Left kidney (tissue), 2 donors: ENCODE measurements around the gene FAM171A1. TPM values are rescaled to one million over a fixed set of nuclear protein-coding genes. Genes with fewer than 3 reads are reported as not detected.

Source experiments
- DNase-seq: peaks from one replicate; pipeline ENCODE4 v3.0.0-alpha.2; 2013
- polyA plus RNA-seq: library from polyadenylated mRNA; unstranded; fragments of 120-200 nt; gene quantifications from one replicate; pipeline ENCODE4 v1.2.1, GENCODE V29; 2013; ENCODE audit not compliant: insufficient read length

Gene FAM171A1
- polyA plus RNA-seq, 1 donor = 93.2 TPM

GRCh38 chr10:15378569-15378968 is 7.5 kb upstream of the FAM171A1 start:
- DNase-seq = no peak

DNA sequence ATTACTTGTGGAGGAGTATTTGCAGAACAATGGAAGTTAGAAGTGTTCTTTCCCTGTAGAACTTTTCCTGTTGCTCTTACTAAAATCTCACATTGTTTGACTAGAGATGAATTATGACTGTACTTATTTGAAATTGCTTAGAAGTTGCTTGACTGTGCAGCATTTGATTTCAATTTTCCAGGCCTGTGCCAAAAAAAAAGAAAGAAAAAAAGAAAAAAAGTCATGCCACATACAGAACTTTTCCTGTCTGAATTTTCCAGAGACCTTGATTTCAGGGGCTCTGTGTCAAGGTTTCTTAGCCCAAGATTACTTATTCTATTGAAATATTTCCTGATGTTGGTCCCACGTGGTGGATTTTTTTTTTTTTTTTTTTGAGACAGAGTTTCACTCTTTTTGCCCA is 3.5 kb upstream of the FAM171A1 start:
- no peak for DNase-seq

DNA sequence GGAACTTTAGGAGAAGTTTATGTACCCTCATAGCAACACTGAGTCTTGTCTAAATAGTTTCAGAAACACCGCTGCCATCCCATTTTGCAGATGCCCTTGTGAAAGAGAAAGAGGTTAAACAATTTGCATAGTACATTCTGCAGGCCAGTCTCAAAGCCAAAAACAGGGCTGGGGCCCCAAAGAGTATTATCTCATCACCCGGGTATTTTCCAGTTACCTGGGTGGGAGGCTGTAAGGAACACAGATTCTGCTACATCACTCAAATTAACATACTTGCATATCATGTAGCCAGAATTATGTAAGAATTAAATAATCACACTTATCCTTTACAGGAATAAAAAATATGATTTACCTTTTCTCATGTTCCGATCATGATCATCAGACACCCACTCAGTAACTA is 3.1 kb upstream of the FAM171A1 start:
- no peak for DNase-seq

DNA sequence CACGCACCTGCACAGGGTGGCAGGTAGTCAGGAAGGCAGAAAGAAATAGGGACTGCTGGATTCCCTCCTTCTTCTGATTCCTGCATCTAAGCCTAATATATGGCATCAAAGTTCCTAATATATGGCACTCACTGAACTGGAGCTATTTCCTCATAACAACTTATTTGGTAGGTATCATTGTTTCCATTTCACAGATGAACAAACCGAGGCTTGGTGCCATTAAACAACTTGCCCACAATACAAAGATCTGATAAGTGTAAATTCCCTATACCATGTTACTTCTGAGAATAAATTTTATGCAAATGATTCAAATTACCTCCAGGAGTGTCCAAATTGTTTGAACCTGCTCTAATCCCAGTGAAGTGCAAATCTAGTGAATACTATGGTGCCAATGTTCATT is 2.1 kb upstream of the FAM171A1 start:
- no peak for DNase-seq

GRCh38 chr10:15370212-15370855 is 755 bp downstream of the FAM171A1 start:
- peak; percentile 40 for DNase-seq

DNA sequence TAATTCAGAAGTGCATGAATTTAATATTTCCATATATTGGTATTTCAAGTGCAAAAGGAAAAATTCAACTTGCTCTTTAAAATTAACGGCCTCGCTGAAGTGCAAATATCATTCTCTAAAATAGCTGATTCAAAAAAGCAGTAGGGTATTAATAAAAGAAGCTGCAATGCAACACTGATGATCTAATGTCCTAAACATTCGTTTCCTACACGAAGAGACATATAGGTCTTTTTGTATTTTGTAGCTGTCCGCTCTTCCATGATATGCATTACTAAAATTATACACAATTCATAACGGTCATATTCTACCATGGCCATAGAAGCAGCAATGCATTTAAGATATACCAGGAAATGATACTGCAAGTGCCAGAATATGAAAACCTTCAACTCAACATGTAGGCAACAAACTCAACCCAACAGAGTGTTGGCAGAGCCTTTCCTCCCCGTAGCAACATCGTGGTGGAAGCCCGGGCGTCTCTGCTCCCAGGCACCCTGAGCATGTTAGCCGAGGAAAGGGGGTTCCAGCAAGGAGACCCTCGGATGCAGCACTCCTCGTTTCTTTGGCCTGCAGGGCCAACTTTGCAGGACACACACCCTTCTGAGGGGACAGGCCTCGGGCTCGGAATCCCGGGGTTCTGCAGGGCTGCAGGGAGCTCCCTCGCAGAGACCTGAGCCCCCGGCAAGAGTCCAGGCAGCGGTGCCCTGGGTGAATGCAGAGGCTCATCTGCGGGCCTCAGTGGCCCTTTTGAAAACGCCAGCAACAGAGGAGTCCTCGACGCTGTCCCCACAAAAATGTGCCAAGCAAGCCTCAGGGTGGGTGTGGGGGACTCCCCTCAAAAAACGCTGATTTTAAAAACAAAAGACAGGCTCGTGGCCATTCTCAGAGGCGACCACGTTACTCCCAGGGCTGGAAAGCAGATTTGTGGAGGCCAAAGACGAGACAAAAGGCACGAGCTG is 1.6 kb downstream of the FAM171A1 start:
- DNase-seq = peak; percentile 25

DNA sequence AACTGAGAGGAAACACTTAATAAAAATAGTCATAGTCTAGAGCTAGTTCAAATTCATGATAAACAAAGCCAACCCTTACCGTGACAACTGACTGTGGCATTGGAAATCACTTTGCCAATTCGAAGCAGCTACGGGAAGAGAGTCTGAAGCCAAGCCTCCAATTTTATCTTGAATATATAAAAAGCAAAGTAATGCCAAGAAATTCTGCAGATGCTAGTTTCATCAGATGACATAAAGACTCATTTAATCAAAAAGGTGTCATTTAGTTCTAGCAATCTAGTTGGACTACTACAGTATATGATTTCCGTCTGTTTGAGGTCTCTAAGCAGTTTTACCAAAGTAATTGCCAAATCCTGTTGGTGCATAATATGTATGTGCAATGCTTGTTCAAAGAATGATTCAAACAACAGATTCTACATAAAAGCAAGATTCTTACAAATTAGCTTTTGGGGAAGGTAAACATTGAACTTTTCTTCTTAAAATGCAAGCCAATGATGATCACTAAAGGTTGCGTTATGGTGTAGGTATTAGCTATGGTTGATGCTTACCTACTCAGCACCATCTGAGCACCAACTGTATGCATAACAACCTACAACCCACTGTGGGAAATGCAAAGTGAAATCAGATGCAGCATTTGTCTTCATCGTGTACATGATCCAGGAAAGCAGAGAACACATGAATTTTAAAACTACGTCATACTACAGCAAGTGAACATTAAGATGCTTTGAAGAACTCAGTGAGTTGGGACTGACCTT is 2.8 kb downstream of the FAM171A1 start:
- DNase-seq = no peak

- DNase-seq = no peak
Measured at GRCh38 chr10:15367296-15368085, 3.6 kb downstream of the FAM171A1 start.

GRCh38 chr10:15365692-15366091 is 5.4 kb downstream of the FAM171A1 start:
- no peak for DNase-seq

GRCh38 chr10:15364001-15364400 is 7.1 kb downstream of the FAM171A1 start:
- DNase-seq = no peak

DNA sequence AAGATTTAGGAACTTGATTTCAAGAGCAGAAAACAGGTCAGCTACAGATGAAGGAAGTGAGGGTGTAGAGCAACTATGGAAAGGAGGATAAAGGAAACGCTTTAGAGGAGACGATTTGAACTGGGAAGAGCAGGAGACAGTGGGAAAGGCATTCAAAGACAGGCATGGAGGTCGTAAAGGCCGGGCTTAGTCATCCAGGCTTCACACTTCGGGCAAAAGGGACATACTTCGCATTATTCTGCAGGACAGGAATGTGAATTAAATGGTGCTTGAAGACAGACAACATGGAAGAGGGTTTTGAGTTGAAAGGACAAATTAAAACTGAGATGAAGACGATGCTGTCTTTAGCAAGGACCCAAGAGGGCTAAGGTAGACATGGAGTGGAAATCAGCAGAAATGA is 8.1 kb downstream of the FAM171A1 start:
- no peak for DNase-seq

DNA sequence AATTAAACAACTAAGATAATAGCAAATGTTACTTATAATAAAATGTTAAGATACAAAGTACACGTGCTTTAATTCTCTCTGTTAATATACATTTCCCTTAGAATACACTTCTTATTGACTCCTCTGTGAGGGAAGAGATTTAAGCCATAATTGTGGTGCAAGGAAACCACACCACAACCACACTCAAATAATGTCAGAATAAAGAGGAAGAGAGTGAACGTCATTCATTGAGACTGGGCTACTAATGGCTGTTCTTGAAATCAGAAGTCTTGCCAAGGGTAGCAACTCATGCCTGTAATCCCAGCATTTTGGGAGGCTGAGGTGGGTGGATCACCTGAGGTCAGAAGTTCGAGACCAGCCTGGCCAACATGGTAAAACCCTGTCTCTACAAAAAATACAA is 10.0 kb downstream of the FAM171A1 start:
- DNase-seq = no peak

DNA sequence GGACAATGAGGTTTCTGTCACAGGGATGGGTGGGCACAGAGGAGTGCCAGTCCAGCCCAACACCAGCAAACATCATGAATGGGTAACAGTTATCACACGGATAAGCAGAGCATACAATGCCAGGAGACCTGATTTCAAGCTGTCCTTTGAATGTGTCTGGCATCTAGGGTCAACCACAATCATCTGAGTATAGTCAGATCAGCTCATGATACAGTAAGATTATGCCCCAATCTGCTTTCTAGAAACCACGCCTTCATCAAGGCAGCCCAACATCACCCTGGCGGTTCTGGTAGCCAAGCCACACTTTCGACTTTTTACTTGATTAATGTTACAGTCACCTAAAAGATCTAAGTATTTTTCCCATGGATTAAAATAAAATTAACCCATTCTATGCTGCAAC is 10.5 kb downstream of the FAM171A1 start:
- DNase-seq = no peak

GRCh38 chr10:15353471-15354017 is 17.5 kb downstream of the FAM171A1 start:
- no peak for DNase-seq

- DNase-seq = no peak
Measured at GRCh38 chr10:15352836-15353235, 18.3 kb downstream of the FAM171A1 start.

DNA sequence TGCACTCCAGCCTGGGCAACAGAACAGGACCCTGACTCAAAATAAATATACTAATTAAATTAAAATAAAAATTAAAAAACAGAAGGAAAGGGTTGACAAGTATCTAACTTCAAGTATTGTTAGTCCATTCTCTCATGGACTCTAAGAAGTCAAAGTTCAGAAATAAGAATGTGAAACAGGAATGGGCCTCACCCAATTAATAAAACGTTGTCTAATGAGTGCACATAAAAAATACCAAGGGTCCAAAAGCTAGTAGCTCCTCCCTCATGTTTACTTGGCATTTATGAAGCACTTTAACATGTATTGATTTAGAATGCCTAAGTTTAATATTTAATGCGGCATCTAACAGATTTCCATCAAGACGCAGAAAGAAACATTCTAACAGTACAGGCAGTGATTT is 18.9 kb downstream of the FAM171A1 start:
- no peak for DNase-seq

DNA sequence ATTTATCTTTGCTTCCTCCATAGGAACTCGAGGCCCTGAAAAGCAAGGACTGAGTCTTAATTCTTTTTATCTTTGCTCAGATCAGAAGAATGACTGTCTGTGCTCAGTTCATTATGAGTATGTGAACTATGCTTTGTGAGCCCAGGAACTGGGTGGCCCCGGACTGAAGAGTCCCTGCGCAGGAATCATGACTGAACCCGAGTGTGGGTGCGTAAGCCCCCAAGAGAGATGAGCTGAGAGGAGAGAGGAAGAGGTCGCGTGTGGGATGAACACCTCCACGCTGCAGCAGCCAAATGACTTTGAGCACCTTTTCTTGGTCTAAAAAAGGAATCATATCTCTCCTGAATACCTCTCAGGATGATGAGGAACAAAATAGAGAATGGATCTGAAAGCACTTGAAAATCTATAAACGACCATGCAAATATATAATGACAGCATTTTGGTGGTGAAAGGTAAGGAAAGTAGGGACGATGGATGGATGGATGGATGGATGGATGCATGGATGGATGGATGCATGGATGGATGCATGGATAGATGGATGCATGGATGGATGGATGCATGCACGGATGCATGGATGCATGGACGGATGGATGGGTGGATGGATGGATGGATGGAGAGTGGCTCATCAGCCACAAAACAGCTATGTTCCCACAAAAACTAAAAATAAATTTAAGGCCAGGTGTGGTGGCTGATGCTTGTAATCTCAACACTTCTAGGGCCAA is 19.8 kb downstream of the FAM171A1 start:
- no peak for DNase-seq

DNA sequence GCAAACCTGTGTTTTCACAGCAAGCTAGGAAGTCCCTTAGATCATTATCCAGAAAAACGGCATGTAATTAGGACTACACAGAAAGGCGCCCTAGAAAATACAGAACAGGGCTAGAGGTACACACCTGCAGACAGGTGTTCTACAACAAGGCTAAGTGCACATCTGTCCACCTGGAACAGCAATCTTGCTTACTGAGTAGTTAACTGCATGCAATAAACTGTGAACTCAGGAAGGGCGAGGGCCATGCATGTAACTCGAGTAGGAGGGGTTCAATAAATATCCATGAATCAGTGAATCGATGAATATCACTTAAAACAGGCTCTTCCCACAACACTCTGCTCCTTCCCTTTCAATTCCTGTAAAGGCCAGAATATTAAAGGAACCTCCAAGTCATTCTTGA is 22.0 kb downstream of the FAM171A1 start:
- no peak for DNase-seq

- no peak for DNase-seq
Measured at GRCh38 chr10:15348579-15348978, 22.5 kb downstream of the FAM171A1 start.

DNA sequence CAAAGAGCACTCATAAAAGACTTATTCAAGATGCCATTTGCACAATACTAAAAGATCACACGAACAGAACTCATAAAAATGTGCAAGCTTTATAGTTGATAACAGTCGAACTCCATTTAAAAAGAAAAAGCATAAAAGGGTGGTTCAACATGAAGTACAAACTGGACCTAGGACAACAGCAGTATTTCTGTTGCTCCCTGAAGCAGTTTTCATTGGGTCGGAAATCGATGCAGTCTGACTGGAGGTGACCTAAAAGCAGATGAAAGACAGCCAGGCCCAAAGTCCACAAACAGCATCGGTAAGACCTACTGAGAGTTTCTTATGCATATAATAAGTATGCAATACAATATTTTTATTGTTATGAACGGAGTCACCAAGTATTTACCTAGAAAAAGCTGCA is 23.9 kb downstream of the FAM171A1 start:
- no peak for DNase-seq
